ENCODE data around the gene GALNT13.

DNA sequence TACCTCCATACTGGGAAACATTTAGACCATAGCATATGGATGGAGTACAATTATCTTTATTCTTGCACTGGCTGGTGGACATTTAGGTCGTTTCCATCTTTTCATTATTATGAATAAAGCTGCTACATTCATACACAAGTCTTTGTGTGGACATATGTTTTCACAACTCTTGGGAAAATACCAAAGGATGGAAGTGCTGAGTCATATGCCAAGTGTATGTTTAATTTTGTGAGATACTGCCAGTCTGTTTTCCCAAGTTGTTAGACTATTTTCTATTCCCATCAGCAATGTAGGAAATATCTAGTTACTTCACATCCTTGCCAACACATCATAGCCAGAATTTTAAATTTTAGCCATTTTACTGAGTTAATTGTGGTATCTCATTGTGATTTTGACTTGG lies 91.5 kb downstream of the GALNT13 start:
- TF ChIP-seq EZH2phosphoT487 (IDR thresholded peaks at IDR 0.05; ENCODE audit: borderline replicate concordance) = no peak
- TF ChIP-seq, protein P1, sequence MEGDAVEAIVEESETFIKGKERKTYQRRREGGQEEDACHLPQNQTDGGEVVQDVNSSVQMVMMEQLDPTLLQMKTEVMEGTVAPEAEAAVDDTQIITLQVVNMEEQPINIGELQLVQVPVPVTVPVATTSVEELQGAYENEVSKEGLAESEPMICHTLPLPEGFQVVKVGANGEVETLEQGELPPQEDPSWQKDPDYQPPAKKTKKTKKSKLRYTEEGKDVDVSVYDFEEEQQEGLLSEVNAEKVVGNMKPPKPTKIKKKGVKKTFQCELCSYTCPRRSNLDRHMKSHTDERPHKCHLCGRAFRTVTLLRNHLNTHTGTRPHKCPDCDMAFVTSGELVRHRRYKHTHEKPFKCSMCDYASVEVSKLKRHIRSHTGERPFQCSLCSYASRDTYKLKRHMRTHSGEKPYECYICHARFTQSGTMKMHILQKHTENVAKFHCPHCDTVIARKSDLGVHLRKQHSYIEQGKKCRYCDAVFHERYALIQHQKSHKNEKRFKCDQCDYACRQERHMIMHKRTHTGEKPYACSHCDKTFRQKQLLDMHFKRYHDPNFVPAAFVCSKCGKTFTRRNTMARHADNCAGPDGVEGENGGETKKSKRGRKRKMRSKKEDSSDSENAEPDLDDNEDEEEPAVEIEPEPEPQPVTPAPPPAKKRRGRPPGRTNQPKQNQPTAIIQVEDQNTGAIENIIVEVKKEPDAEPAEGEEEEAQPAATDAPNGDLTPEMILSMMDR (conservative IDR thresholded peaks at IDR 0.05; ENCODE audit: low read length) = no peak
